Measurements from ENCODE around the gene SLC19A3.
A peak's percentile ranks its signal among the peaks of the same experiment; 100 is the strongest.

SLC19A3 gene

DNA sequence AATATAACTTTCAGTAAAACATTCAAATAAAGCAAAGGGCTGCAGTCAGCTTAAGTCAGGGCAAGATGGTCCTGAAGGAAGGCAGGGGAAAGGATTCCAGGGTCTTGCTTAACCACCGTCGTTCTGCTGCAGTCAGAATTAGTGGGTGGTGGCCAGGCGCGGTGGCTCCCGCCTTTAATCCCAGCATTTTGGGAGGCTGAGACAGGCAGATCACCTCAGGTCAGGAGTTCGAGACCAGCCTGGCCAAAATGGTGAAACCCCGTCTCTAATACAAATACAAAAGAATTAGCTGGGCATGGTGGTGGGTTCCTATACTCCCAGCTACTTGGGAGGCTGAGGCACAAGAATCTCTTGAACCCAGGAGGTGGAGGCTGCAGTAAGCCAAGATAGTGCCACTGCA lies 6.8 kb downstream of the SLC19A3 start:
- DNase-seq (ENCODE audit: low read depth): no peak
- H3K4me3 ChIP-seq (ENCODE audit: low read depth, low read length): no peak overlapping the region
- TF ChIP-seq POLR2A (IDR thresholded peaks at IDR 0.05; ENCODE audit: extremely low read depth, insufficient read length): no peak
- TF ChIP-seq MYC (IDR thresholded peaks at IDR 0.05; ENCODE audit: low read depth, low read length): no peak
- TF ChIP-seq MAX (IDR thresholded peaks at IDR 0.05; ENCODE audit: low read depth, low read length): no peak
- no peak for TF ChIP-seq CTCF (IDR thresholded peaks at IDR 0.05; ENCODE audit: low read depth, low read length)

DNA sequence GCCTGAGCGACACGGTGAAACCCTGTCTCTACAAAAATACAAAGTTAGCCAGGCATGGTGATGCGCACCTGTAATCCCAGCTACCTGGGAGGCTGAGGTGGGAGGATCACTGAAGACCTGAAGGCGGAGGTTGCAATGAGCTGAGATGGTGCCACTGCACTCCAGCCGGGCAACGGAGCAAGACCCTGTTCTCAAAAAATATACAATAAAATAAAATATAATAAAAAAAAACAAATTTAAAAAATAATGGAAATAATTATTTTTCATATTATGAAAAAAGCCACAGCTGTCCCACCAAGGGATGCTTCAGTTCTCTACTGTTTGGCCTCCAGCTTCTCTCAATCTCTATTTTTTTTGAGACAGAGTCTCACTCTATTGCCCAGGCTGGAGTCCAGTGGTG lies 10.4 kb downstream of the SLC19A3 start:
- H3K4me3 ChIP-seq (ENCODE audit: low read depth, low read length): no peak overlapping the region
- DNase-seq (ENCODE audit: low read depth): no peak
- no peak for TF ChIP-seq CTCF (IDR thresholded peaks at IDR 0.05; ENCODE audit: low read depth, low read length)
- no peak for TF ChIP-seq POLR2A (IDR thresholded peaks at IDR 0.05; ENCODE audit: extremely low read depth, insufficient read length)
- no peak for TF ChIP-seq MAX (IDR thresholded peaks at IDR 0.05; ENCODE audit: low read depth, low read length)
- TF ChIP-seq MYC (IDR thresholded peaks at IDR 0.05; ENCODE audit: low read depth, low read length): no peak

GRCh38 chr2:227706859-227707258 lies 11.0 kb downstream of the SLC19A3 start:
- no peak overlapping the region for H3K4me3 ChIP-seq (ENCODE audit: low read depth, low read length)
- DNase-seq (ENCODE audit: low read depth): no peak
- TF ChIP-seq MYC (IDR thresholded peaks at IDR 0.05; ENCODE audit: low read depth, low read length) (no peak), MAX (IDR thresholded peaks at IDR 0.05; ENCODE audit: low read depth, low read length) (no peak), POLR2A (IDR thresholded peaks at IDR 0.05; ENCODE audit: extremely low read depth, insufficient read length) (no peak), CTCF (IDR thresholded peaks at IDR 0.05; ENCODE audit: low read depth, low read length) (no peak)

DNA sequence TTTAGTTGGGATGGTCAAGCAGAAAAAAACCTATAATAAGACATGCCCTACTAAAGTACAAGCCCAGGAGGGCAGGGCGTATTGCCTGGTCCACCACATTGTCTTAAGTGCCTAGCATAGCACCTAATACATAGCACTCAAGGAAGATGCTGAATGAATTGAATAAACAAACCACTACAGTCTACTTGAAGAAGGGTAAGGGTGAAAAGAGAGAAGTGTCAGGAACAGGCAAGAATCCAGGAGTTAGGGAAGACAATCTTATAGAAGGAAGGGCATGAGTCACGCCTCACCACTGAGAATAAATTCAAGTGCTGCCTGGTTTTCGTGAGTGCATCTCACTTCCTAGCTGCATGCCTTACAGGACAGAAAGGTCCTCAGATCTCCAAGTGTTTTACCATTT lies 13.9 kb downstream of the SLC19A3 start:
- TF ChIP-seq MYC (IDR thresholded peaks at IDR 0.05; ENCODE audit: low read depth, low read length): no peak
- no peak for TF ChIP-seq CTCF (IDR thresholded peaks at IDR 0.05; ENCODE audit: low read depth, low read length)
- TF ChIP-seq MAX (IDR thresholded peaks at IDR 0.05; ENCODE audit: low read depth, low read length): no peak
- no peak for TF ChIP-seq POLR2A (IDR thresholded peaks at IDR 0.05; ENCODE audit: extremely low read depth, insufficient read length)
- DNase-seq (ENCODE audit: low read depth): peak; percentile 6
- H3K4me3 ChIP-seq (ENCODE audit: low read depth, low read length): no peak overlapping the region

DNA sequence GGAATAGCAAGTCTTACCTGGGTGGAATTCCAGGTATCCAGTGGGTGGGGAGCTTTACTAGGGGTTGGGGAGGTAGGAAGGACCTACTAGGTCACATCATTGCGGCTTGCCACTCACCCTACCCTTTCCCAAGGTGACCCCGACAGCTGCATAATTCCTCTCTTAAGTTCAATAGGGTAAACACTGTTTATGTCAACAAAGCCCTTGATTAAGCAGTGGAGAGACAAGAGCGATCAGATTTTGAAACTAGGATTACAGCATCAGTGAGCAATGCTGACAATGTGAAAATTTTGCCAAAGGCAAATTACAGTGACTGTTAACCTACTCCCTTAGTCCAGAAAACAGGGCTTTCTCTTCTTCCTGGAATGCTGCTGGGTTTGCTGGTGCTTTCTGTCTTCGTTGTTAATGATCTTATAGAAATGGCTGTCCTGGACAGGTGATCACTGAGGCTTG lies 14.5 kb downstream of the SLC19A3 start:
- no peak for DNase-seq (ENCODE audit: low read depth)
- H3K4me3 ChIP-seq (ENCODE audit: low read depth, low read length): no peak overlapping the region
- TF ChIP-seq MAX (IDR thresholded peaks at IDR 0.05; ENCODE audit: low read depth, low read length) (no peak), POLR2A (IDR thresholded peaks at IDR 0.05; ENCODE audit: extremely low read depth, insufficient read length) (no peak), MYC (IDR thresholded peaks at IDR 0.05; ENCODE audit: low read depth, low read length) (no peak), CTCF (IDR thresholded peaks at IDR 0.05; ENCODE audit: low read depth, low read length) (no peak)

GRCh38 chr2:227701556-227701955 lies 16.3 kb downstream of the SLC19A3 start:
- DNase-seq (ENCODE audit: low read depth): no peak
- TF ChIP-seq CTCF (IDR thresholded peaks at IDR 0.05; ENCODE audit: low read depth, low read length): no peak
- no peak for TF ChIP-seq POLR2A (IDR thresholded peaks at IDR 0.05; ENCODE audit: extremely low read depth, insufficient read length)
- no peak for TF ChIP-seq MAX (IDR thresholded peaks at IDR 0.05; ENCODE audit: low read depth, low read length)
- TF ChIP-seq MYC (IDR thresholded peaks at IDR 0.05; ENCODE audit: low read depth, low read length): no peak
- no peak overlapping the region for H3K4me3 ChIP-seq (ENCODE audit: low read depth, low read length)
